Endothelial cell of umbilical vein (primary cell): ENCODE data around the gene ARHGEF37. TPM values are rescaled to one million over a fixed set of nuclear protein-coding genes. Genes with fewer than 3 reads are reported as not detected.
A peak's percentile ranks its signal among the peaks of the same experiment; 100 is the strongest.

ENCODE experiments used
- BruUV-seq: library from RNA; stranded (reverse); fragments of 400-500 nt; replicated peaks from 2 replicates; lab custom pipeline; 2021; lab: Mats Ljungman, UMichigan
- CTCF ChIA-PET: fragments of 300-600, 350-600 bp; sonication (Branson Sonifier 250); formaldehyde crosslinking; loops from one replicate; lab custom pipeline; 2021; ENCODE audit warnings: antibody characterized with exemption, inconsistent platforms; lab: Charles Lee
- POLR2A ChIA-PET: fragments of 300-600, 350-600 bp; sonication (Branson Sonifier 250); formaldehyde crosslinking; loops from one replicate; lab custom pipeline; 2021; ENCODE audit warnings: antibody characterized with exemption, inconsistent platforms; lab: Charles Lee
- DNase-seq: peaks from one replicate; pipeline ENCODE4 v3.0.0-alpha.2; 2011; ENCODE audit warnings: low read depth, low spot score
- FAIRE-seq: peaks from 2 replicates; lab custom pipeline; 2011; peaks lifted over from hg19 to GRCh38; lab: Jason Lieb, UNC
- H2AFZ ChIP-seq: 2 replicates; pipeline ENCODE4 v1.6.0; 2012; ENCODE audit warnings: low read depth, low read length, control low read depth, inconsistent platforms
- H3K27ac ChIP-seq: 2 replicates; pipeline ENCODE4 v1.5.1; 2011; ENCODE audit warnings: low read depth, mild to moderate bottlenecking, control low read depth, low read length, moderate library complexity; ENCODE audit not compliant: insufficient read depth
- H3K27me3 ChIP-seq, 2 experiments: 2 replicates each; pipeline versions ENCODE4 v1.6.0 to v1.6.1; 2011; ENCODE audit warnings: low read length in 2 of 2, mixed read lengths in 1 of 2; ENCODE audit not compliant: control insufficient read depth in 2 of 2, insufficient read depth in 2 of 2
- H3K36me3 ChIP-seq, 2 experiments: 2 replicates in 1 of 2; 3 replicates in 1 of 2; pipeline ENCODE4 v1.5.1; 2011; ENCODE audit warnings: low read length in 2 of 2, mild to moderate bottlenecking in 1 of 2, moderate library complexity in 1 of 2; ENCODE audit not compliant: control insufficient read depth in 2 of 2, insufficient read depth in 2 of 2; ENCODE audit errors: extremely low read depth in 1 of 2
- H3K4me1 ChIP-seq: 3 replicates; pipeline ENCODE4 v1.5.1; 2011; ENCODE audit warnings: mild to moderate bottlenecking, low read length; ENCODE audit not compliant: control insufficient read depth, insufficient read depth; ENCODE audit errors: extremely low read depth
- H3K4me2 ChIP-seq: 2 replicates; pipeline ENCODE4 v1.6.1; 2011; ENCODE audit warnings: low read length, control low read depth, mixed read lengths; ENCODE audit not compliant: insufficient read depth
- H3K4me3 ChIP-seq, 3 experiments: fragments of 200-600 bp in 1 of 3; sonication (generic), shearing (Covaris generic) in 1 of 3; replicated peaks in 1 of 3; 2 replicates each; pipeline ENCODE4 v1.5.1; 2011 to 2016; ENCODE audit warnings: control low read depth in 3 of 3, low read length in 3 of 3, mild to moderate bottlenecking in 2 of 3, inconsistent platforms in 1 of 3, low read depth in 1 of 3, moderate library complexity in 1 of 3; ENCODE audit not compliant: insufficient read depth in 1 of 3
- H3K79me2 ChIP-seq: 2 replicates; pipeline ENCODE4 v1.6.0; 2012; ENCODE audit warnings: low read length, inconsistent platforms; ENCODE audit not compliant: control insufficient read depth, insufficient read depth
- H3K9ac ChIP-seq: replicated peaks from 2 replicates; pipeline ENCODE3; 2011; ENCODE audit warnings: low read length, control low read depth; ENCODE audit not compliant: insufficient read depth; ENCODE audit errors: extremely low read depth
- H3K9me1 ChIP-seq: replicated peaks from 3 replicates; pipeline ENCODE4 v1.6.0; 2011; ENCODE audit warnings: mild to moderate bottlenecking, low read length; ENCODE audit not compliant: control insufficient read depth, insufficient read depth; ENCODE audit errors: extremely low read depth
- H3K9me3 ChIP-seq: replicated peaks from 2 replicates; pipeline ENCODE4 v1.5.1; 2012; ENCODE audit warnings: low read length, inconsistent platforms; ENCODE audit not compliant: control insufficient read depth, insufficient read depth
- H4K20me1 ChIP-seq: replicated peaks from 2 replicates; pipeline ENCODE3; 2011; ENCODE audit warnings: mild to moderate bottlenecking, low read length; ENCODE audit not compliant: control insufficient read depth, insufficient read depth; ENCODE audit errors: extremely low read depth
- CTCF ChIP-seq, 2 donors: IDR thresholded peaks; 1 replicate in 1 of 2; 2 replicates in 1 of 2; pipeline ENCODE4 v1.5.1; 2011; ENCODE audit warnings: low read length in 2 of 2, mild to moderate bottlenecking in 2 of 2, moderate library complexity in 2 of 2, control low read depth in 1 of 2, inconsistent platforms in 1 of 2, low read depth in 1 of 2; ENCODE audit not compliant: insufficient read depth in 1 of 2; ENCODE audit errors: extremely low read depth in 1 of 2
- FOS ChIP-seq: IDR thresholded peaks from 2 replicates; pipeline ENCODE4 v1.6.1; 2011; ENCODE audit warnings: mild to moderate bottlenecking, low read length, moderate library complexity, borderline replicate concordance; ENCODE audit not compliant: insufficient read depth
- GATA2 ChIP-seq: IDR thresholded peaks from 2 replicates; pipeline ENCODE4 v1.7.0; 2011; ENCODE audit warnings: low read depth, mild to moderate bottlenecking, moderate library complexity, mixed read lengths, low read length; ENCODE audit not compliant: insufficient read length, insufficient read depth
- JUN ChIP-seq: IDR thresholded peaks from 2 replicates; pipeline ENCODE4 v1.6.1; 2011; ENCODE audit warnings: borderline replicate concordance, low read depth; ENCODE audit not compliant: insufficient read length, insufficient read depth
- MAX ChIP-seq: IDR thresholded peaks from 2 replicates; pipeline ENCODE4 v1.6.1; 2011; ENCODE audit not compliant: insufficient read depth, insufficient read length
- POLR2AphosphoS5 ChIP-seq: IDR thresholded peaks from 2 replicates; pipeline ENCODE4 v1.6.1; 2012; ENCODE audit warnings: low read depth, mild to moderate bottlenecking, control low read depth, low read length, moderate library complexity; ENCODE audit not compliant: insufficient read depth
- dilution Hi-C: fragments of 300-500 bp; cut with MboI; formaldehyde crosslinking; loops from one replicate; pipeline ENCODE4 v1.15.0; 2019; ENCODE audit warnings: low sequenced_read_pairs; ENCODE audit not compliant: extremely low pct_ligation_motif_present
- intact Hi-C: fragments of 100-400 bp; cut with micrococcal nuclease; formaldehyde crosslinking; loops from one replicate; pipeline ENCODE4 v1.10.0; 2022
- polyA plus RNA-seq, 4 experiments: library from polyadenylated mRNA; depleted of rRNA in 3 of 4; stranded (reverse) in 3 of 4; unstranded in 1 of 4; fragments of >200 nt; gene quantifications; 2 replicates each; pipeline versions ENCODE4 v1.2.1 to v1.2.3, GENCODE V29; 2011 to 2012; ENCODE audit warnings: missing spikeins in 1 of 4
- total RNA-seq: library from RNA; stranded (reverse); gene quantifications from 2 replicates; pipeline ENCODE4 v1.2.3, GENCODE V29; 2021

ARHGEF37 gene
- total and polyA plus RNA-seq, 2 donors (not counting 3 experiments of a cell fraction or from before 2014, with no cell fraction given): 4.9 to 7.0 TPM

- no peak overlapping the region for H3K4me3 ChIP-seq
- H3K4me2 ChIP-seq: peak overlapping the region; percentile 13
- no peaks in the 10 kb centered on the region for H3K9me3 ChIP-seq
- H2AFZ ChIP-seq: peak overlapping the region; percentile 88
- CTCF ChIA-PET: interaction anchor here (0.6 to 2.2 kb wide), 5 partner anchors 11 to 22 kb away, joined by 3 to 9 read pairs (median 4); partner anchors contain the start of gene ARHGEF37
- peak overlapping the region; percentile 46 for H3K27ac ChIP-seq
- H3K79me2 ChIP-seq: no peaks in the 10 kb centered on the region
- no peaks in the 10 kb centered on the region for H4K20me1 ChIP-seq
- peaks cover 0 to 1% of the 10 kb centered on the region in 2 experiments for H3K27me3 ChIP-seq
- peak; percentile 77 for FAIRE-seq
- peaks cover 0 to 4% of the 10 kb centered on the region in 2 experiments for H3K36me3 ChIP-seq
- dilution Hi-C loops (no loop called here), intact Hi-C loops (loop anchor here (1.0 kb wide), 1 partner anchor 15 kb away; the partner anchor contains the start of gene ARHGEF37)
- H3K9me1 ChIP-seq: no peaks in the 10 kb centered on the region
- DNase-seq: peak; percentile 75
- H3K9ac ChIP-seq: no peak overlapping the region
- peaks cover 7% of the 10 kb centered on the region for H3K4me1 ChIP-seq
- BruUV-seq: no TSS peak
- no peak for TF ChIP-seq CTCF (IDR thresholded peaks at IDR 0.05; ENCODE audit: extremely low read depth in 1 of 2, insufficient read depth in 1 of 2, low read depth in 1 of 2, low read length in 2 of 2)
- TF ChIP-seq FOS: no peak
- TF ChIP-seq GATA2: no peak
- no peak for TF ChIP-seq MAX
- TF ChIP-seq POLR2AphosphoS5: no peak
- no peak for TF ChIP-seq JUN
- POLR2A ChIA-PET: interaction anchor here (1.8 kb wide), 1 partner anchor 14 kb away, joined by 7 read pairs; the partner anchor contains the start of gene ARHGEF37
Measured at GRCh38 chr5:149596712-149597111, 15.4 kb downstream of the ARHGEF37 start.
